Right kidney (tissue), 1 donor: Measurements from ENCODE around the gene GAL3ST2.
"Not testable (repeated sequence)": the region's sequence is repeated elsewhere in the genome, so short reads cannot be mapped to it uniquely, and the experiment has no call there.

Experiments used
- DNase-seq: peaks from one replicate; pipeline ENCODE4 v3.0.0-alpha.2; 2016

The GAL3ST2 gene

DNA sequence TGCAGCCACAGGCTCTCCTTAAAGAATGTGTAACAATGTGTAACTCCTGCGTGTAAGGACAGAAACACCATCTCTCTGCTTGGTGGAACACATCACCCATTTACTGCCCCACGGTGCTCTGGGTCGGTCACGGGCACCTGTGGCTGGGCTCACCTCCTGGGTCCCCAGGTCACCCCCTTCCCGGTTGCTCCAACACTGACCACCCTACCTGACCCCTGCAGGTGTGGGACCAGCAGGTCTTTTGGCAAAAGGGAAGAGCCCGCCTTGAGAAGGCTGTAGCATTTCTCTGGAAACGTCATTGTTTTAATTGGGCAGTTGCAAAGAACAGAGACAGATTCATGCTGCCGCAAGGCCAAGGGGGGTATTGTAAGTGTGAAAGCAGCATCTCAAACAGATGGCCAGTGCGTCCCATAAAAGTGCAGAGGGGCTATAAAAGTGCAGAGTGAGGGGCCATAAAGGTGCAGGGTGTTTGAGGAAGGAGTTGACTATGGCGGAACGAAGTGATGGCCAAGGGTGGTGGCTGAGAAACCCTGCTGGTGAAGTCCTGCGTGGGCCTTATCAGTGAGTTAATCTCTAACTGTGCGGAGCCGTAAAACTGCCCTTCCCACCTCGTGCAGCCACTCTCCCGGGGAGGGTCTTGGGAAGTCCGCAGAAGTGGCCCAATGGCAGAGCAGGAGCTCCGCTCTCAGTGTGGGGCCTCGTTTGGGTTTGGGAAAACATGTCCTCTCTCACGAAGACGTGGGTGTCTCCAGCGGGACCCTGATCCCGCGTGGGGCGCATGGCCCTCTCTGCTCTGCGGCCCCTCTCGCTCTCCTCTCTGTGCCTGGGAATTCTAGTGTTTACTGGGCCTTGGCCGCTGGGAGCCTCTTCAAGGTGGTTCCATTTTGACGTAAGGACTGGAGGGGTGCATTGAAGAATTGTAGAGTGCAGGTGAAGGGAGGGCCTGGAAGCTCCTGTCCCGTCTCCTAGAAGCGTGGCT lies 18.7 kb downstream of the GAL3ST2 start:
- DNase-seq = no peak

DNA sequence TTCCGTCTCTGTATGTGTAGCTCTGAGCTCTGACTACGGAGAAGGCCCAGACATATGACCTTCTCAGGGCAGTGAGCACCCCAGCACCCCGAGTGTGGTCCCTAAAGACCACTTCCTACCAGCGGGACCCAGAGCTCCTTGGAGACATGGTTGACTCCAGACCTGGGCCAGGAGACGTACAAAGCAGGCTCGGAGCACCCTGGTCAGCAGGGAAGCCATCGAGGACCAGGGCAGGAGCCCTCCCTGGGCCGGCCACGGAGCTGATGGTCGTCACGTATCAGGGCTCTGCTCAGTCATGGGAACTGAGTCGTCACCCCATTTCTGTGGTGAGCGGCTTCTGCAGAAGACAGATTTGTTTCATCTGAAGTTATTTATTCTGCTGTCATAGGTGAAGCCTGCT lies 19.6 kb downstream of the GAL3ST2 start:
- DNase-seq = no peak

DNA sequence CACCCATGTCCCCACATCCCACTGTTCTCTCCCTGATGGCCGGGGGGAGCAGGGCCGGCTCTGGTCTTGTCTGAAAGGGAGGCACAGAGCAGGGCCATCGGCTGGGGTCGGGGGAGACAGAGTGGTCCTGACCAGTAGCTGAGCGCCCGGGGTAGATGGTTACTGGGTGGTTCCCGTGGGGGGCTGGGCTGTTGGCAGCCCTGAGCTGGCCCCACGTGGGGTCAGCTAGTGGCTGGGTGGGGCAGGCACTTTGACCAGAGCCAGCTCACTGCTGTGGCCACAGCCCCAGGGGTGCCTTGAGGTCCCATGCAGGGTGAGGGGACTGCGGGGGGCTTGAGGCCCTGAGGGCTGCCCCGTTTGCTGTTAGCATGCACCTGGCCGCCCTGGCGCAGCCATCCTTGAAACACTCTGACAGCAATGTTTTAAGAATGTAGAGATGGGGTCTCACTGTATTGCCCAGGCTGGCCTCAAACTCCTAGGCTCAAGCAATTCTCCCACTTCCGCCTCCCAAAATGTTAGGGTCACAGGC lies 20.1 kb downstream of the GAL3ST2 start:
- DNase-seq = no peak

DNA sequence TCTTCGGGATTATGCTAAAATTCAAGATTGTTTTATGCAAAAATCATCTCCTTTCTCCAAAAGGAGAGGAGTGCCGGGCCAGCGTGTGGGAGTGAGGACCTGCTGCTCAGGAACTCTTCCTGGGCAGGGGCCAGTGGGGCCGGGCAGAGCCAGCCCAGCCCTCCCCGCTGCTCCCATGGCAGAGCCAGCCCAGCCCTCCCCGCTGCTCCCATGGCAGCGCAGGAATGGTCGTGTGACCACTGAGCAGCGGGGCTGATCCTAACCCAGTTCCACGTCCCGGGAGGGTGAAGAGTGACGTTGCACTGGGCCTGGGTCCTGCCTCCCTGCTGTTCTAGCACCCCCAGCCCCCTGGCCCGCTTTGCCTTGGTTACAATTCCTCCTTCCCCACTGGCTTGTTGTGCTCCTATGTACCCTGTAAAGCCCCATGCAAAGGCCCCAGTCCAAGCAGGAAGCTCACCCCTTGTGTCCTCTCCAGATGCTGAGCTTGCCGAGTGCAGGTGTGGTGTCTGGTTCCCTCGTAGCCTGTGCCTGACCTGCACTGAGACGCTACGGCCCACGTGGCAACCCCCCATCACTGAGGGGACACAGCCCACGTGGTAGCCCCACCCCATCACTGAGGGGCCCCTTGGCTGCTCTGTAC lies 20.9 kb downstream of the GAL3ST2 start:
- DNase-seq = no peak

DNA sequence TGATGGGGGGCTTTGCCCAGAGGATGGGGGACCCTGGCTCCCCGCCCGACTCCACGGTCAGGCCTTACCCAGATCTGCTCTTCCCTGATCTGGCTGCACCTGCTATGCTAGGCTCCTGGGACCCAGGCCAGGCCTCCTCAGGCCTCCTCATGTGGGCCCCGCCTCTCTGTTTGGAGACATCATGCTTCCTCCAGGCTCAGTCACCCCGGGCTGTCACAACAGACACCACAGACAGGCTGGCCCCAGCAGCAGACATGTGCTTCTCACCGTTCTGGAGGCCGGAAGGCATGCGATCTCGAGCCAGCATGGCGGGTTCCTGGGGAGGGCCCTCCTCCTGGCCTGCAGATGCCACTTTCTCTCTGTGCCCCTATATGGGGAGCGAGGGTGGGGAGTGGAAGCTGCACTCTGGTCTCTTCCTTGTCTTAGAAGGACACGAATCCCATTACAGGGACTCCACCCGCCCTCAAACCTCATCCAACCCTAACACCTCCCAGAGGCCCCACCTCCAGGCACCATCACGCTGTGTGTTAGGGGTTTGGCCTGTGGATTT lies 21.5 kb downstream of the GAL3ST2 start:
- DNase-seq = no peak

DNA sequence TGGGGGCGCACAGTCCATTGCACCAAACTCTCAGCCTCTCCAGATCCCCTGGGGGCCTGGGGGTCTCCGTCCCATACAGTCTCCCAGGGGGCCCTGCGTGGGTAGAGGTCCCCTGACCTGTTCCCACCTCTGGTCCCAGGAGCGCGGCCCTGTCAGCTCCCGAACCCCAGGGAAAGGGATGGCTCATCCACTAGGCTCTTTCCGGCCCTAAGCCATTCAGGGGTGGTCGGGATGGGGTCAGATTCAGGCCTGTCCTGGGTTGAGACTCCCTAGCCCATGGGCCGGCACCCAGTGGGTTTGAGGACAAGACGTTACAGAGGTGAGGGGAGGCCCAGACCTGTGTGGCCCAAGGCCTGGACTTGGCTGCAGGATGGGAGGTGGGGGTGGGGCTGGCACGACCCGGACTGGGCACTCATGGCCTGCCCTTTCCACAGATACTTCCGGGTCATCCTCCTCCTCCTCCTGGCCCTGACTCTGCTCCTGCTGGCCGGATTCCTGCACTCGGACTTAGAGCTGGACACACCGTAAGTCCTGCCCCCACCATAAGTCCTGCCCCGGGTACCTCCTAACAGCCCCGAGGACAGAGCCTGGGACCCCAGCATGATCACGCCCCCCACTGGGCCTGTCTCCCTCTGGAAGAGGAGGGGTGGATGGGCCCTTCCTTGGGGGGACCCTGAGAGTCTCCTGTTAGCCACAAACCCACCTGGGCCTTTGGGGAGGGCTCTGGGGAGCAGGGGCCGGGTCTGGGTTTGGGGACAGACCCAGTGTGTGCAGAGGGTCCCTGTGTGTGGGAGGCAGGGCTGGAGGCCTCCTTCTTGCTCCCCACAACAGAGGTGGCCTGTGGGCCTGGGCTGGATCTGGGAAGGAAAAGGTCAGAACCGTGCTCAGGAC lies 22.3 kb downstream of the GAL3ST2 start:
- DNase-seq = no peak

DNA sequence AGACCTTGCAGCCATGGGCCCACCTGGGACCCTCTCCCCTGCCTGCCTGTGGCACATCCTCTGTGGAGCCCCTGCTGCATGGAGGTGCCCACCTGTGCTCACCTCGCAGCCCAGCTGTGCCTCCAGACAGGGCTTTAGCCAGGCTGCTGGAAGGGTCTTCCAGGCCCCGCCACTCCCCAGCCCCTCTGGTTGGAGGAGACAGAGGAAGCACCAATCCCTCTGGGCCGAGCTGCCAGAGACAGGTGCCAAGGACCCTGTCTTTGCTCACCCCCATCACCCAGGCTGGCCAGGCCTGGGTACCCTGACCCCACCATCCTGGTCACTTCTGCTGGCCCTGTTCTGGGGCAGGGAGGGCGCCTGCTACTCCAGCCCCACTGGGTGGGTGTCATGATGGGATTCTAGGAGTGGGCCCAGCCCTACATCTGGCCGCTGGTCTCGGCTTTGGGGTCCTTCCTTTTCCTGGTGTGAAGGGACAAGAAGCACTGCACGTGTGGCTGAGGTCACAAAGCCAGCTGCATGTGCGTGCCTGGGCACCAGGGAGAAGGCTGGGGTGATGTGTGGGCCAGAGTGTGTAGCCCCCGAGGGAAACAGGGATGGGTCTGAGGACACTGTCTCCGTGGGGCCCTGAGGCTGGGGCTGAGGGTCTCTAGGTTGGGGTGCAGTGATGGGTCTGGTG lies 23.0 kb downstream of the GAL3ST2 start:
- no peak for DNase-seq

DNA sequence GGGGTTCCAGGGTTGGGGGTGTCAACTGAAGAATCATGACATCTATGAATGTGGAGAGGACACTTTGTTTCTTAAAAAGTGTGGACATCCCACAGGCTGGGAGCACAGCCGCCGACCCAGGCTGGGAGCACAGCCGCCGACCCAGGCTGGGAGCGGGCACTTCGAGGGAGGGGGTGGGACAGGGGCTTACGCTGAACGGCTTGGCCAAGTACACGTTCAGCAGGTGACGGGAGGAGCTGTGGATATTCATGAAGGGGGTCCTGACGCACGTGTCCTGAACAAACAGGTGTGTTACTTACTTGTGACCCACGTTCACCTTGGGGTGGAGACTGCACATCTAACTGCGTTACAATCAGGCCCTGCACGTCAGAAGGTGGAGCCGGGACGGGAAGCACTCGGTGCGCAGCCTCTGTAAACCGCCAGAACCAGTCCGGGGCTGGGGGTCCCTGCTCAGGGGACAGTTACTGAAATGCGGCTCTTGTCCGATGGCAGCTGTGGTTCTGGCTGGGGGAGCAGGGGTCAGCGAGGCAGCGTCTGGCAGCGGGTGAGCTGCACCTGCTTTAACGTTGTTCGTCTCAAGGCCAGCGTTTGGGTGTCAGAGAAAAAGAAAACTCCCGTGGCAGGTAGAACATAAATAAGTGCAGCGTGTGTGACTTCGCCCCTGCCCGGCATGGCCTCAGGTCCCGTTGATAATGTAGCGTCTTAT lies 23.7 kb downstream of the GAL3ST2 start:
- not testable (repeated sequence) for DNase-seq

DNA sequence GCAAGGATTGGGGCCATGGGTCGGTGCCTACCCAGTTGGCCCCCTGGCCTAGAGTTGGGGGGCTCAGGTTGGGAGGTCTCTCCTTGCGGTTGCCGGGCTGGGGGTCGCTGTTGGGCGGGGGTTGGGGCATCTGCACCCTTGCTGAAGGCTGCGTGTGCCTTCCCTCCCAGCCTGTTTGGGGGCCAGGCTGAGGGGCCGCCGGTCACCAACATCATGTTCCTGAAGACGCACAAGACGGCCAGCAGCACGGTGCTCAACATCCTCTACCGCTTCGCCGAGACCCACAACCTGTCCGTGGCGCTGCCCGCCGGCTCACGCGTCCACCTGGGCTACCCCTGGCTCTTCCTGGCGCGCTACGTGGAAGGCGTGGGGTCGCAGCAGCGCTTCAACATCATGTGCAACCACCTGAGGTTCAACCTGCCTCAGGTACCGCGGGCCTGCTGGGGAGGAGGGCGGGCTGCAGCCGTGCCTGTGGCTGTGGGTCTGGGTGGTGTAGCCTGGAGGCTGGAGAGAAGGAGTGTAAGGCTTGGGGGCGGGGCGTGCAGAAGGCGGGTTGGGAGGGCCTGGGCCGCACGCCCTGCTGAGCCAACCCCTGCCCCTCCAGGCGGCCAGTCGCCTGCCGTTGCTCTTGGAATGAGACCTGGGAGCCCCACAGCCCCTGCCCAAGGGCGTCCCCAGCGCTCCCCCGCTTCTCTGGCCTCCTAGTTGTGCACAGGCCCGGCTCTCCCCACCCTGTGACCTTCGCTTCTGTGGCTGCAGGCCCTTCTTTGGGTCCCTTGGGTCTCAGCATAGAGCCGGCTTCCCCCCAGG lies 25.2 kb downstream of the GAL3ST2 start:
- DNase-seq = no peak

DNA sequence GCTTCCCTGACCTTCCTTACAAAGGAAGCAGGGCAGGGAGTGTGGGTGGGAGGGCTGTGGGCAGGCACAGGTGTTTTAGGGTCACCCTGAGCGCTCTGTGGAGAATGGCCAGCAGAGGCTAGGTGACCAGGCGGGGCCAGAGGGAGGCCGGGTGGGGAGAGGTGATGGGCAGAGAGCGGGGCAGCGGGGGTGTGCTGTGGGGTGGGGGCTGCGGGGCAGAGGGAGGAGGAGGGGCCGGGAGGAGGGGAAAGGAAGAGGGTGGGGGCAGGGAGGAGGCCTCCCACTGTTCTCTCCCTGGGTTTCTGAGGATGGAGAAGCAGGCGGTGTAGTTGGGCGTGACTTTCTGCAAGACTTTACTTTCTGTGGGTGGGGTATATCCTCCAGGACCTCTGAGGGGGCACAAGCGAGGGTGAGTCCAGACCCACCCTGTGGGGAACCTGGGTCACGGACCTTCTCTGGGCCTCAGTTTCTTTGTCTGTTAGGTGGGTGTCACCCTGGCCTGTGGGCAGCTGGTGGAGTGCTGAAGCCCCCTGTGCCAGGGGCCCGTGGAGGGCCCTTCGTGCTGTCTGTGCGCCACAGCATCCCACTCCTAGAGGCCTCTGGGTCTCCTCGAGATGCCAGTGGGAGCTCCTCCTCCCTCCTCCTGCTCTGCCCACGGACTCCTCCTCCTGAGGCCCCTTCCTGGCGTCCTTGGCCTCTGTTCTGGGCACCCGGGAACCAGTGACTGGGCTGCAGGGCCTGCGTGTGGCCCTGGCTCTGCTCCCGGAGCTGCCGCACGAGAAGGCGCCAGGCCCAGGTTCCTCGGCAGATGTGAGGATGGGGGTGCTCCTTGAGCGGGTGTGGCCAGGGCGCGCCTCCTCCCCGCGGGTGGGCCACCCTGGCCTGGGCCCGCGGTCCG lies 26.0 kb downstream of the GAL3ST2 start:
- no peak for DNase-seq

DNA sequence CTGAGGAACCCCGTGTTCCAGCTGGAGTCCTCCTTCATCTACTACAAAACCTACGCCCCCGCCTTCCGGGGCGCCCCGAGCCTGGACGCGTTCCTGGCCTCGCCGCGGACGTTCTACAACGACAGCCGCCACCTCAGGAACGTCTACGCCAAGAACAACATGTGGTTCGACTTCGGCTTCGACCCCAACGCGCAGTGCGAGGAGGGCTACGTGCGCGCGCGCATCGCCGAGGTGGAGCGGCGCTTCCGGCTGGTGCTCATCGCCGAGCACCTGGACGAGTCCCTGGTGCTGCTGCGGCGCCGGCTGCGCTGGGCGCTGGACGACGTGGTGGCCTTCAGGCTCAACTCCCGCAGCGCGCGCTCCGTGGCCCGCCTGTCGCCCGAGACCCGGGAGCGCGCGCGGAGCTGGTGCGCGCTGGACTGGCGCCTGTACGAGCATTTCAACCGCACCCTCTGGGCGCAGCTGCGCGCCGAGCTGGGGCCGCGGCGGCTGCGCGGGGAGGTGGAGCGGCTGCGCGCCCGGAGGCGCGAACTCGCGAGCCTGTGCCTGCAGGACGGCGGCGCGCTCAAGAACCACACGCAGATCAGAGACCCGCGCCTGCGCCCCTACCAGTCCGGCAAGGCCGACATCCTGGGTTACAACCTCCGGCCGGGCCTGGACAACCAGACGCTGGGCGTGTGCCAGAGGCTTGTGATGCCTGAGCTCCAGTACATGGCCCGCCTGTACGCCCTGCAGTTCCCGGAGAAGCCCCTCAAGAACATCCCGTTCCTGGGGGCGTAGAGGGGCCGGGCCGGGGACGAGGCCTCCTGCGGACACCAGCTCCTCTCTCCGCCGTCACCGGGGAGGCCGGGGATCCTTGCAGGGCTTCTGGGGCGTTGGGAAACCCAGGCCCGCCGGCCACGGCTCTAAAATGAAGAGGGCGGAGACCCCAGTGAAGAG lies 27.0 kb downstream of the GAL3ST2 start:
- DNase-seq = peak; percentile 90

DNA sequence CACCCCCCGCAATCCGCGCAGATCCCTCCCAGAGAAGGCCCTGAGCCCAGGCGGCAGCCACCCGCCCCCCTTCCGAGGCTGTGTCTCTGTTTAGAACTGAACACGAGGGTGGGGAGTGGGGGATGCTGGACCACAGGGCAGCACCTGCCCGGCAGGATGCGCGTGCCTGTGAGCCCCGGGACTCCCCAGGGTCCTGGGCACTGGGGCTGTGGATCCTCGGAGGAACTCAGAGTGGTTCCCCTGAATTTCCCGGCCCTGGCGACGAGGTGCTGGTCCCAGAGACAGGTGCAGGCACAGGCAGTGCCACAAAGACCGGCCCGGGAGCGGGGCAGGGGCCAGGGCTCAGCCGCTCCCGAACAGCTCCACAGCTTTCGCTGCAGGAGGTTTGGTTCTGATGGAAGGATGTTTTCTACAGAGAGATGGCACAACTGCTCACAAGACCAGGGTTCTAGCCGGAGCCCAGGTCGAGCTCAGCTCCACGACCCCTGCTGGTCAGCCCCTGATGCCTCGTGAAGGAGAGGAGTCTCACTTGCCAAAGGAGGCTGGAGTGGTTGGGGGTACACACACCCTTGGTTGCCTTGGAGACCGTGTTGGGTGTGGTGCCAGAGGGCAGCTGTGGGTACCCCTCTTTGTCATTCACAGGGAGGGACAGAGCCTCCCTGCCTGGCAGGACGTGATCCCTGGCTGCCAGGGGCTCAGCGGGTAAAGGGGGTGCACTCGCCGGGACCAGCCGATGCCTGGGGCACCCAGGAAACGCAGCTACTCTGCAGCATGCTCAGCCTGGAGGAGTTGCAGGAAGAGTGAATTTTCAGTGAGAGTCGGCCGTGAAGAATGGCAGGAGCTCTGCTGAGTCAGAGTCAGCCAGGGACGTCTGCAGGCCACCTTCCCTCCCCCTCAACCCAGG lies 28.0 kb downstream of the GAL3ST2 start:
- DNase-seq = no peak

DNA sequence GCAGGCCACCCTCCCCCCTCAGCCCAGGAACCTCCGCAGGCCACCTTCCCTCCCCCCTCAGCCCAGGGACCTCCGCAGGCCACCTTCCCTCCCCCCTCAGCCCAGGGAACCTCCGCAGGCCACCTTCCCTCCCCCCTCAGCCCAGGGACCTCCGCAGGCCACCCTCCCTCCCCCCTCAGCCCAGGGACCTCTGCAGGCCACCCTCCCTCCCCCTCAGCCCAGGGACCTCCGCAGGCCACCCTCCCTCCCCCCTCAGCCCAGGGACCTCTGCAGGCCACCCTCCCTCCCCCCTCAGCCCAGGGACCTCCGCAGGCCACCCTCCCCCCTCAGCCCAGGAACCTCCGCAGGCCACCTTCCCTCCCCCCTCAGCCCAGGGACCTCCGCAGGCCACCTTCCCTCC lies 29.6 kb downstream of the GAL3ST2 start:
- not testable (repeated sequence) for DNase-seq

DNA sequence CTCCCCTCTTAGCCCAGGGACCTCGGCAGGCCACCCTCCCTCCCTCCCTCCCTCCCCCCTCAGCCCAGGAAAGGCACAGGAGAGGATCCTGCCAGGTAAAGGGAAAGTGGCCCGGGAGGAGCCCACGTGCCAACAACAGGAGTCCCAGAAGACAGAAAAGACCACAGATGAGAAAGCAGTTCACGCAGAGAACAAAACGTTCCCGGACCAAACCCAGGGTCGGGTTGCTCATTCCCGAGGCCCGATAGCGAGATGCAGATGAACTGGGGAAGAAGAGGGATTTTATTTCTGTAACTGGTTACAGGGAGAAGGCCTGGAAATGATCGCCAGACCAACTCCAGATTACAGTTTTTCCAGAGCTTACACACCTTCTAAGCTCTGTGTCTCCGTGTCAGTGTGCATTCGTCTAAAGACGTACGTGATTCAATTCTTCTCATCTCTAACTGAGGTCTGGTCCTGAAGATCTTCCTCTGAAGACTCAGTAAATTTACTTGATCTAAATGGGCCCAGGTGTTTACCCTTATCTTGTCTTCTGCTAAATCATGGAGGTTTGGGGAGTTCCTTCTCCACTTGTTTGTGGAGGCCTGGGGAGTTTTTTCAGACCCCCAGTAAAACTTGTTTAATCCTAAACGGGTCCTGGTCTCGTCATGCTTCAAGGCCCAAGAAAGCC lies 31.6 kb downstream of the GAL3ST2 start:
- DNase-seq = peak; percentile 76

DNA sequence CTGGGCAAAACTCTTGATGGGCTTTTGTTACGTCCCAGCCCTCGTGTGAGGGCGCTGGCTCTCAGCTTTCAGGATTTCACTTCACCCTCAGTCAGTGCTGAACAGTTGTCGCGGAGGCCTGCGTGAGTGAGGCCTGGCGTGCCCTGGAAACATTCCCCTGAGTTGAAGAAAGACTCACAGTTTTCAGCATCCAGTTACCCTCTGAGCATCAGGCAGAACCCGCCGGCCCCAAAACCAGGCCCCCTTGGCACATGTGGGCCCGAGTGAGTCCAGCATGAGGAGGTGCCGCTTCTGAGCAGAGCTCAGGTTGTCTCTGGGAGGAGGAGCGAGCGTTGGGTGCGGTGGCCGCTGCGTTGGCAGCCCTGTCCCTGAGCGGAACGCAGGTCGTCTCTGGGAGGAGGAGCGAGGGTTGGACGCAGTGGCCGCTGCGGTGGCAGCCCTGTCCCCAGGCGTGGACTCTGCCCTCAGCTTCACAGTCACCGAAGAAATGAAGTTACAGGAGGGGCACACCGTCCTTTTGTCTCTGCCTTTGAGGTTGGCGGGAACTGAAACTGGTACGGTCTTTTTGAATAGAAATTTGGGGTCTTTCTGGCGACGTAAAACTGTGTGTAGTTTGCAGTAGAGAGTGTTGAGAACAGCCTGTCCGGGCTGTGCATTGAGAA lies 32.2 kb downstream of the GAL3ST2 start, which contains the start of gene NEU4:
TSS of gene NEU4 (plus strand) at position 473 of the 662 bp plus-strand sequence. CDS start 5,292 bp downstream, outside the sequence.
- DNase-seq = no peak
